ENCODE results near the gene TET1. TPM values are rescaled to one million over a fixed set of nuclear protein-coding genes. Genes with fewer than 3 reads are reported as not detected.

TET1 gene
- total RNA-seq, 2 experiments from 2014 or later: 1.5 TPM

- Mint-ChIP-seq H3K4me3 (no peak overlapping the region), H3K36me3 (ENCODE audit: low read depth) (peaks cover 19% of the 10 kb centered on the region), H3K4me1 (ENCODE audit: low read depth) (peaks cover 12% of the 10 kb centered on the region), H3K9me3 (no peaks in the 10 kb centered on the region), H3K27me3 (no peaks in the 10 kb centered on the region), H3K27ac (no peak overlapping the region)
- DNase-seq (no peak), ATAC-seq (ENCODE audit: poor library complexity) (no peak)
- TF ChIP-seq CTCF (IDR thresholded peaks at IDR 0.05): no peak
- H3K4me3 ChIP-seq (ENCODE audit: low read length): no peak overlapping the region
- no peaks in the 10 kb centered on the region for H3K9me3 ChIP-seq (ENCODE audit: control insufficient read depth in 1 of 2, insufficient read depth in 1 of 2, low read length in 2 of 2)
- POLR2A ChIA-PET: no interaction called here
- intact Hi-C loops (cut with DNase I, micrococcal nuclease): loop anchor here in 1 of 2 experiments (2.0 kb wide), 1 partner anchor 187 kb away; no protein-coding TSS in a partner anchor
- no peaks in the 10 kb centered on the region for H3K27me3 ChIP-seq (ENCODE audit: control insufficient read depth in 1 of 2, insufficient read depth in 2 of 2, low read length in 2 of 2)
- no peak overlapping the region for H3K27ac ChIP-seq (ENCODE audit: low read depth in 1 of 2, low read length in 2 of 2)
- H3K4me1 ChIP-seq (ENCODE audit: insufficient read depth, low read length): peaks cover 13% of the 10 kb centered on the region
- no peaks in the 10 kb centered on the region for H3K36me3 ChIP-seq (ENCODE audit: insufficient read depth, low read length)
- CTCF ChIA-PET: no interaction called here
These were observed 157.3 kb downstream of the TET1 start for GRCh38 chr10:68717435-68717834.

GRCh38 chr10:68720793-68721672, 160.9 kb downstream of the TET1 start, which contains the start of gene CCAR1:
TSS of gene CCAR1 (plus strand) at chr10:68721239. CDS start at chr10:68722505, 1,266 bp downstream.
- Mint-ChIP-seq H3K27ac (peak within 1 kb of the TSS; percentile 98), H3K27me3 (no peaks in the 10 kb centered on the region), H3K9me3 (no peaks in the 10 kb centered on the region), H3K4me1 (ENCODE audit: low read depth) (peaks cover 16% of the 10 kb centered on the region), H3K36me3 (ENCODE audit: low read depth) (peaks cover 40% of the 10 kb centered on the region), H3K4me3 (peak within 1 kb of the TSS; percentile 100)
- Histone ChIP-seq H3K4me1 (ENCODE audit: insufficient read depth, low read length) (peaks cover 16% of the 10 kb centered on the region), H3K9me3 (ENCODE audit: control insufficient read depth in 1 of 2, insufficient read depth in 1 of 2, low read length in 2 of 2) (no peaks in the 10 kb centered on the region), H3K36me3 (ENCODE audit: insufficient read depth, low read length) (peaks cover 21% of the 10 kb centered on the region), H3K27ac (ENCODE audit: low read depth in 1 of 2, low read length in 2 of 2) (peak within 1 kb of the TSS; percentile 85 to 89), H3K27me3 (ENCODE audit: control insufficient read depth in 1 of 2, insufficient read depth in 2 of 2, low read length in 2 of 2) (no peaks in the 10 kb centered on the region), H3K4me3 (ENCODE audit: low read length) (peak within 1 kb of the TSS; percentile 93)
- POLR2A ChIA-PET: interaction anchor here (0.6 to 2.1 kb wide), 11 partner anchors 8 to 838 kb away, joined by 3 to 16 read pairs (median 4); partner anchors contain the start of genes DDX21, DNA2, HNRNPH3 and PBLD
- TF ChIP-seq CTCF (IDR thresholded peaks at IDR 0.05): no peak
- ATAC-seq (ENCODE audit: poor library complexity): peak; percentile 94
- DNase-seq: peak; percentile 92 to 99 (median 96)
- CTCF ChIA-PET: no interaction called here
- intact Hi-C loops (cut with DNase I, micrococcal nuclease): loop anchor here (2.0 to 10.0 kb wide), 8 partner anchors 166 to 649 kb away; partner anchors contain the start of genes HNRNPH3 (in 2 of the 2), PBLD (in 2 of the 2), DDX21 (in 1 of the 2) and DDX50 (in 1 of the 2)

- Histone ChIP-seq H3K9me3 (ENCODE audit: control insufficient read depth in 1 of 2, insufficient read depth in 1 of 2, low read length in 2 of 2) (no peaks in the 10 kb centered on the region), H3K4me1 (ENCODE audit: insufficient read depth, low read length) (peaks cover 16% of the 10 kb centered on the region), H3K36me3 (ENCODE audit: insufficient read depth, low read length) (peaks cover 21% of the 10 kb centered on the region), H3K27me3 (ENCODE audit: control insufficient read depth in 1 of 2, insufficient read depth in 2 of 2, low read length in 2 of 2) (no peaks in the 10 kb centered on the region), H3K4me3 (ENCODE audit: low read length) (peak overlapping the region; percentile 93), H3K27ac (ENCODE audit: low read depth in 1 of 2, low read length in 2 of 2) (peak overlapping the region; percentile 85 to 89)
- H3K4me1 Mint-ChIP-seq (ENCODE audit: low read depth): peaks cover 16% of the 10 kb centered on the region
- ChIA-PET POLR2A (interaction anchor here (0.6 to 2.1 kb wide), 12 partner anchors 9 to 839 kb away, joined by 3 to 16 read pairs (median 4); partner anchors contain the start of genes DDX21, DNA2, HNRNPH3 and PBLD), CTCF (no interaction called here)
- H3K27me3 Mint-ChIP-seq: no peaks in the 10 kb centered on the region
- intact Hi-C loops (cut with DNase I, micrococcal nuclease): loop anchor here (2.0 to 10.0 kb wide), 8 partner anchors 167 to 650 kb away; partner anchors contain the start of genes HNRNPH3 (in 2 of the 2), PBLD (in 2 of the 2), DDX21 (in 1 of the 2) and DDX50 (in 1 of the 2)
- peaks cover 47% of the 10 kb centered on the region for H3K36me3 Mint-ChIP-seq (ENCODE audit: low read depth)
- no peak for TF ChIP-seq CTCF (IDR thresholded peaks at IDR 0.05)
- H3K27ac Mint-ChIP-seq: peak overlapping the region; percentile 98
- no peaks in the 10 kb centered on the region for H3K9me3 Mint-ChIP-seq
- ATAC-seq (ENCODE audit: poor library complexity): no peak
- peak overlapping the region; percentile 100 for H3K4me3 Mint-ChIP-seq
- DNase-seq: peak in 2 of 14 experiments; percentile 27 to 38
These were observed 161.7 kb downstream of the TET1 start for GRCh38 chr10:68721673-68722335.
